ENCODE data around the gene SIK3.
"Not testable (repeated sequence)": the region's sequence is repeated elsewhere in the genome, so short reads cannot be mapped to it uniquely, and the experiment has no call there.

SIK3 gene

DNA sequence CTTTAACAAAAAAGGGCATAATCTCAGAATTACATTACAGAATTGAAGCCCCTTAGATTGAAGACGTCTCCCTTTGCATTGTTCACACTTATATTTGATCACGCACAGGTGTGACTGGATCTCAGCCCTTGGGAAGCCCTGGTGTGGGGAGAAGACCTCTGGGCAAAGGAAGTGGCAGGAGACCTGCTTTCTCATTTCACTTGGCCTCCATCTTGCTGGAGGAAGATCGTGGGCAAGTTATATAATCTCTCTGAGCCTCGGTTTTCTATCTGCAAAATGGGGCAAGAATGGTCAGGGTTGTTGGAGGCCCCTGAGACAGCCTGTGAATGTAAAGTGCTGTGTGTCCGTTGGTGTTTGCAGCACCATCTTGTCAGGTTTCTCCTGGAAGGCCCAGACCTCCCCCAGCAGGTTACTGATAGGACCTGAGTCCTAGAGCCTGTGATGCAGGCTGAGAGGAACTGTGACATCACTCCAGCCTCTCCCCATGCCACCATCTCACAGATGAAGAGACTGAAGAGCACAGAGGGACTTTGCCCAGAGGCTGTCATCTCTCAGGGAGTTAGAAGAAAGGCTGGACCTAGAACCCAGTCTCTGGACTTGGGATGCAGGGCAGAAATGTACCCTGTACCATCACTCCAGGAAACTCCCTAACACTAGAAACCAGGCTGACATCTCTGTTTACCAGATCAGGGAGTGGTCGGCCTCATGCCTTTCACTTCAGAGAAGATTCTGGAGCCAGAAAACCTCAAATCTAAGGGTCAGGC is 259.7 kb downstream of the SIK3 start:
- DNase-seq (ENCODE audit: low read depth): no peak
- no peak overlapping the region for H3K4me3 ChIP-seq (ENCODE audit: low read depth, low read length)
- TF ChIP-seq CTCF (conservative IDR thresholded peaks at IDR 0.05; ENCODE audit: low read depth, low read length): no peak

DNA sequence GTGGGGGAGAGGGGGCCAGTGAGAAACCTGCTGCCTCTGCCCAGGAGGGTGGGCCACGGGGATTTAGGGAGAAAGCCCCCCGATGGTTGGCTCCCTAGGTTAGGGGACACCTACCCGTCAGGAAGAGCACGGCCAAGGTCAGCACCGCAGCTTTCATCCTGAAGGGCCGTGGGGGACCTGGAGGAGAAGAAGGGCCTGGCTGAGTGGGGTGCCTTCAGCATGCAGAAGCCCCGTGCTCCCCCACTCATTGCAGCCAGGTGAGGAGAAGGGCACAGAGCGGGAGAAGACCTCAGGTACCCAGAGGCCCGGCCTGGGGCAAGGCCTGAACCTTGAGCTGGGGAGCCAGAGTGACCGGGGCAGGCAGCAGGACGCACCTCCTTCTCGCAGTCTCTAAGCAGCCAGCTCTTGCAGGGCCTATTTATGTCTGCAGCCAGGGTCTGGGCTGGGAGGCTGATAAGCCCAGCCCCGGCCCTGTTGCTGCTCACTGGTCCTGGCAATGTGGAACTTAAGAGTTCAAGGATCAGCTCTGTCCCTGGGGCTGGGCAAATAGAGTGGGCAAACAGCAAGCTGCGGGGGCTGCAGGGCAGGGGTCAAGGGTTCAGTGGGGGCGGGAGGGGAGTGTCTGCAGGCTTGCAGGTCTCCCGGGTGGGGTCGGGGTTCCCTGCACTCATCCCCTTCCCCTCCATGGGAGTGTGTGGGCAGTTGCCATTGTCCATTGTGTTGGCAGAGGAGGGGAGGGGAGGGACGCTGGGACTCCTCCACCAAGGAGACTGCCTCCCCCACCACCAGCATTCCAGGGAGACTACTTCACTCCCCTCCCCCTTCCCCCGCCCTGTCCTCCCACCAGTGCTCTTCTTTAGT is 260.8 kb downstream of the SIK3 start, which contains the start of gene APOA1:
TSS of gene APOA1 (minus strand) at position 392 of the 861 bp plus-strand sequence. CDS start at position 157, 235 bp downstream.
- H3K4me3 ChIP-seq (ENCODE audit: low read depth, low read length): no peak within 1 kb of the TSS
- DNase-seq (ENCODE audit: low read depth): no peak
- no peak for TF ChIP-seq CTCF (conservative IDR thresholded peaks at IDR 0.05; ENCODE audit: low read depth, low read length)

GRCh38 chr11:116836632-116836991 is 261.6 kb downstream of the SIK3 start:
- no peak overlapping the region for H3K4me3 ChIP-seq (ENCODE audit: low read depth, low read length)
- TF ChIP-seq CTCF (conservative IDR thresholded peaks at IDR 0.05; ENCODE audit: low read depth, low read length): no peak
- no peak for DNase-seq (ENCODE audit: low read depth)

DNA sequence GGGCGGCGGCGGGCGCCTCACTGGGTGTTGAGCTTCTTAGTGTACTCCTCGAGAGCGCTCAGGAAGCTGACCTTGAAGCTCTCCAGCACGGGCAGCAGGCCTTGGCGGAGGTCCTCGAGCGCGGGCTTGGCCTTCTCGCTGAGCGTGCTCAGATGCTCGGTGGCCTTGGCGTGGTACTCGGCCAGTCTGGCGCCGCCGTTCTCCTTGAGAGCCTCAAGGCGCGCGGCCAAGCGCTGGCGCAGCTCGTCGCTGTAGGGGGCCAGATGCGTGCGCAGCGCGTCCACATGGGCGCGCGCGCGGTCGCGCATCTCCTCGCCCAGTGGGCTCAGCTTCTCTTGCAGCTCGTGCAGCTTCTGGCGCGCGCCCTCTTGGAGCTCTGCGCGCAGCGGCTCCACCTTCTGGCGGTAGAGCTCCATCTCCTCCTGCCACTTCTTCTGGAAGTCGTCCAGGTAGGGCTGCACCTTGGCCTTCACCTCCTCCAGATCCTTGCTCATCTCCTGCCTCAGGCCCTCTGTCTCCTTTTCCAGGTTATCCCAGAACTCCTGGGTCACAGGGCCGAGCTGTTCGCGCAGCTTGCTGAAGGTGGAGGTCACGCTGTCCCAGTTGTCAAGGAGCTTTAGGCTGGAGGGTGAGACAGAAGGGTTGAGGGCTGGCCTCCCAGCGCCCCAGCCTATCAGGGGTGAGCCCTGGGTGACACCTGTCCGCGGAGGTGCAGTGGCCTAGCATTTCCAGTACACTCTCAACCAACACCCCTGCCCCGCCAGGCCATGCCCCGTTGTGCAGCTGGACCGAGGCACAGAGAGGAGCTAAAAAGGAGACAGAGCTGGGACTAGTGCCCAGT is 262.2 kb downstream of the SIK3 start:
- TF ChIP-seq CTCF (conservative IDR thresholded peaks at IDR 0.05; ENCODE audit: low read depth, low read length): peak; percentile 74
- H3K4me3 ChIP-seq (ENCODE audit: low read depth, low read length): peak overlapping the region; percentile 51

DNA sequence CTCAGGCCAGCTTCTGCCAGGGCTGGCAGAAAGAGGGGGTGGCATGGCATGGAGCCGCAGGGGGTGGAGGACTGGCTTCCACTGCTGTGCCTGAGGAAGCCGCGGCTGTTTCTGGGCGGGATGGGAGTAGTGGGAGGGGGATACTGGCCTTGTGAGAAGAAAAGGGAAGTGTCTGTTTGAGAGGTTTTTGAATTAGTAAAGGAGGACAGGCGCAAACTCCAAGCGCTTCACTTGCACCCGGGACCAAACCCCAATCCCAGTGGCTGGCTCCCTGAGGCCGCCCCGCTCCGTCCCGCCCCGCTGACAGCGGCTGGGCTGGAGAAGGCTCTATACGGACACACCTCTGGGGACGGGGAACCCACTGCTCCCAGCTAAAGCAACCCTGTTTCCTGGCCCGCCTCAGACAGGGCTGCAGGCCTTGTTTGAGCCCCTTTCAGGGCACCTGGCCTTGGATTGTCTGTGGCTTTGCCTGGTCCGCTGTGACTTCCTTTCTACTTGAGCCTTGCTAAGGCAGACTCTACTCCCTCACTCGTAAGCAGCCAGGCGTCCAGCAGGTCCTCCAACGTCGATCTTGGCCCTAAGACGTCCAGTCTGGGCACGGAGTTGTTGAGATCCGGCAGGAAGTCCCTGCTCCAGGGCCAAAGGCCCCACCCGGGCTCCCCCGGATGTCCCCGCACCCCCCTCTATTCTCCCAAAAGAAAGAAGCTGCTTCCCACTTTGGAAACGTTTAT is 263.0 kb downstream of the SIK3 start:
- peak overlapping the region; percentile 51 for H3K4me3 ChIP-seq (ENCODE audit: low read depth, low read length)
- no peak for TF ChIP-seq CTCF (conservative IDR thresholded peaks at IDR 0.05; ENCODE audit: low read depth, low read length)
- DNase-seq (ENCODE audit: low read depth): peak; percentile 27

More for the DNA sequence above, 262.2 kb downstream of the SIK3 start:
- peak; percentile 96 for DNase-seq (ENCODE audit: low read depth)

GRCh38 chr11:116834535-116835041 is 263.6 kb downstream of the SIK3 start:
- not testable (repeated sequence) for H3K4me3 ChIP-seq (ENCODE audit: low read depth, low read length); DNase-seq (ENCODE audit: low read depth)
